Activated CD4-positive, alpha-beta memory T cell treated with anti-CD3 and anti-CD28 coated beads, Interleukin-2, amount 10 ng/mL, durations not matched to agents 7 days and 5 days (primary cell): Measurements from ENCODE around the gene HSD17B1. TPM values are rescaled to one million over a fixed set of nuclear protein-coding genes. Genes with fewer than 3 reads are reported as not detected.

Source experiments
- CTCF ChIA-PET: fragments of 350-600 bp; sonication (Branson Sonifier 250); formaldehyde crosslinking; loops from one replicate; lab custom pipeline; 2021; ENCODE audit warnings: antibody characterized with exemption, inconsistent platforms; lab: Charles Lee
- POLR2A ChIA-PET: fragments of 350-600 bp; sonication (Branson Sonifier 250); formaldehyde crosslinking; loops from one replicate; lab custom pipeline; 2021; ENCODE audit warnings: antibody characterized with exemption; lab: Charles Lee
- DNase-seq: peaks from one replicate; pipeline ENCODE4 v3.0.0-alpha.2; 2020
- H3K27ac Mint-ChIP-seq: one replicate; pipeline ENCODE4 v1.8.0; 2021; ENCODE audit warnings: mild to moderate bottlenecking, mixed read lengths
- H3K27me3 Mint-ChIP-seq: one replicate; pipeline ENCODE4 v1.8.0; 2021; ENCODE audit warnings: mixed read lengths
- H3K36me3 Mint-ChIP-seq: one replicate; pipeline ENCODE4 v1.8.0; 2021; ENCODE audit warnings: low read depth, mixed read lengths
- H3K4me1 Mint-ChIP-seq: one replicate; pipeline ENCODE4 v1.8.0; 2021; ENCODE audit warnings: mixed read lengths
- H3K4me3 Mint-ChIP-seq: one replicate; pipeline ENCODE4 v1.8.0; 2021; ENCODE audit warnings: mild to moderate bottlenecking, mixed read lengths
- H3K9me3 Mint-ChIP-seq: one replicate; pipeline ENCODE4 v1.8.0; 2021; ENCODE audit warnings: mixed read lengths
- total RNA-seq, 2 experiments: library from RNA; stranded (reverse); gene quantifications; one replicate each; pipeline ENCODE4 v1.2.3, GENCODE V29; 2021

Gene HSD17B1
- total RNA-seq, 2 experiments from 2014 or later = 0.73 to 0.76 TPM

- Mint-ChIP-seq H3K9me3 (no peaks in the 10 kb centered on the region), H3K4me3 (no peak overlapping the region), H3K27me3 (no peaks in the 10 kb centered on the region), H3K27ac (no peak overlapping the region), H3K4me1 (peaks cover 44% of the 10 kb centered on the region), H3K36me3 (peaks cover 35% of the 10 kb centered on the region)
- ChIA-PET POLR2A (no interaction called here), CTCF (no interaction called here)
- DNase-seq = no peak
Observed at GRCh38 chr17:42603318-42603717, 50.6 kb downstream of the HSD17B1 start.

Other genes starting within 250 kb of the HSD17B1 start
- gene STAT3, start 164.5 kb upstream of the HSD17B1 start, total RNA-seq = 100 to 1,000 TPM; 130 to 135 TPM
- 1 to 10 TPM; 1.0 to 1.1 TPM for gene CAVIN1, start 129.7 kb upstream of the HSD17B1 start, total RNA-seq
- gene ATP6V0A1, start 94.0 kb upstream of the HSD17B1 start, total RNA-seq = 1 to 10 TPM; 5.8 to 8.6 TPM
- gene NAGLU, start 16.7 kb upstream of the HSD17B1 start, total RNA-seq = 10 to 100 TPM; 15.9 to 17.5 TPM
- 10 to 100 TPM; 80.1 to 84.3 TPM for gene COASY, start 9.2 kb downstream of the HSD17B1 start, total RNA-seq
- gene MLX, start 14.2 kb downstream of the HSD17B1 start, total RNA-seq = 10 to 100 TPM; 52.2 to 53.8 TPM
- gene PSMC3IP, start 24.8 kb downstream of the HSD17B1 start, total RNA-seq = 10 to 100 TPM; 14.7 to 16.1 TPM
- 10 to 100 TPM; 73.9 to 75.5 TPM for gene RETREG3, start 56.5 kb downstream of the HSD17B1 start, total RNA-seq
- 10 to 100 TPM; 53.3 to 56.3 TPM for gene TUBG1, start 56.8 kb downstream of the HSD17B1 start, total RNA-seq
- gene TUBG2, start 106.4 kb downstream of the HSD17B1 start, total RNA-seq = 1 to 10 TPM; 7.2 to 7.5 TPM
- 1 to 10 TPM; 1.8 to 3.1 TPM for gene PLEKHH3, start 124.1 kb downstream of the HSD17B1 start, total RNA-seq
- gene CCR10, start 128.9 kb downstream of the HSD17B1 start, total RNA-seq = 1 to 10 TPM in 1 of 2 experiments, under 1 TPM in 1; 0.68 to 1.1 TPM
- 1 to 10 TPM; 1.2 TPM for gene CNTNAP1, start 129.6 kb downstream of the HSD17B1 start, total RNA-seq
- 10 to 100 TPM; 51.9 to 55.3 TPM for gene EZH1, start 192.1 kb downstream of the HSD17B1 start, total RNA-seq
- gene RAMP2, start 208.3 kb downstream of the HSD17B1 start, total RNA-seq = not detected
- gene VPS25, start 220.5 kb downstream of the HSD17B1 start, total RNA-seq = 10 to 100 TPM; 52.8 to 53.0 TPM
- under 1 TPM; 0.18 to 0.20 TPM for gene WNK4, start 227.7 kb downstream of the HSD17B1 start, total RNA-seq
- 10 to 100 TPM; 35.1 to 37.0 TPM for gene COA3, start 245.8 kb downstream of the HSD17B1 start, total RNA-seq
- gene CNTD1, start 245.9 kb downstream of the HSD17B1 start, total RNA-seq = not detected